Cortex of kidney (tissue), 1 donor: ENCODE measurements around the gene MYH15.

Experiments
- DNase-seq: peaks from one replicate; lab custom pipeline; 2025; lab: John Stamatoyannopoulos, UW

MYH15 gene

DNA sequence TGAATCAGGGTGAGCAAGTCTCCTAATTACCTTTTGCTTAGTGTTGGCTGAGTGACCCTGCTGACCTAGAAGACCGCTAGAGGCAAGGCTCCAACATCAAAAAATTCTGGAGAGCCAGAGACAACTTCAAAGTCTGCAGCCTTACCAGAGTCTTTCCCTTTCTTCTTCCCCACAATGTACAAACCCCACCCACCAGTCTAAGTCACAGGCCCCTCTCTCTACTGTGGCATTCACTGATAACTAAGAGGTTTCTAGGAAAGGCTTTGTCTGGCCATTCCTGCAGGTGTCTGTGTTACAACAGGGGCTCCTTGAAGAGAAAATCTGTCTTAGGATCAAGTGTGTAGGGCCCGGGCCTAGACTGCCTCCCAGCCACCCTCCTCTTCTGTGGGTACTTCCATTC, 525 bp downstream of the MYH15 start:
- no peak for DNase-seq

DNA sequence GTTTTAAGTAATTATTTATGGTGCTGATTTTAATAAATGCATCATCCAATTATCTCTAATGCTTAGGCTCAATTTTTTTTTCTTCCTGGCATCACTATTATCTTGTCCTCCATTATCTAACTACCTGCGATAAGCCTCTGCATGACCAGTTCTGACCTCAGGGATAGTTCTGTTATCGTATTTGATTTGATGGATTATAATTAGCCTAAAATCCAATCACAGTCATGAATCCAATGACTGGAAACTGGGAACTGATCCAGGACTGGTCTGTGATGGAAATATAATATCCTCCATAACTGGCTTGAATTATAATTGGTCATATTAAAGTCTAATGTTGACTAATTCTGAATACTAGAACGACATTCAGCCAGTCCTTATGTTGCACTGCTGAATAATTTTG, 1.1 kb downstream of the MYH15 start:
- no peak for DNase-seq

DNA sequence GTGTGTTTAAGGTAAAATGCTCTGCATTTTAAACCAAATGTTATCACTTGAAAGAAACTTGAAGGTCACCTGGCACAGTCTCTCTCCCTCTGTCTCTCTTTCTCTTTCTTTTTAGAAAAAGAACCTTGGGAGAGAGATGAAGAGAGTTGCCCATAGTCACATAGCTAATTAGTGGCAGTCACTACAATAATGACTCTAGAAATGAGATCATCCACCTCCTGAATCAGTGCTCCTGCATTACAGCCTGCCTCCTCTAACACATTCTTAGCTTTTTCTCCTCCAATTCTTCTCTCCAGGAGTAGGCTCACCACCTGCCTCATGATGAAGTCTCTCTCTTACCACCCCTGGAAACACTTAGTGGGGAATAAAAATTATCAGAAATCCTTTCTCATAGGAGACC, 2.5 kb downstream of the MYH15 start:
- no peak for DNase-seq

DNA sequence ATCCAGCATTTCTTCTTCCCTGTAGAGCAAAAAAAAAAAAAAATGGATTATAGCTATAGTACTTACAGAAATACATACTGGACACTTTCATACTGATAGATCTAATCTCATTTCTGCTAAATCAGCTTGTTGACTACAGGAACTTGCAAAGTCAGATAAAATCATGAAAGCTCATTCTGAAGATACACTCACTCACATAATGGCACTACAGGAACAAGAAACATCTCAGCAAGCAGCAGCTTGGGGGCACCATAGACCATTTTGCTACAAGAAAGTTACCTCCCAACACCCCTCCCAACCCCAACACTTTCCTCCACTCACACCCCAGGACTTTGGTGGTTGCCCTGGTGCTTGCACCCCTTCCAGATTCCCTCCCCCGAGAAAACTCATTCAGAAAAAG, 4.6 kb downstream of the MYH15 start:
- DNase-seq, result no peak

DNA sequence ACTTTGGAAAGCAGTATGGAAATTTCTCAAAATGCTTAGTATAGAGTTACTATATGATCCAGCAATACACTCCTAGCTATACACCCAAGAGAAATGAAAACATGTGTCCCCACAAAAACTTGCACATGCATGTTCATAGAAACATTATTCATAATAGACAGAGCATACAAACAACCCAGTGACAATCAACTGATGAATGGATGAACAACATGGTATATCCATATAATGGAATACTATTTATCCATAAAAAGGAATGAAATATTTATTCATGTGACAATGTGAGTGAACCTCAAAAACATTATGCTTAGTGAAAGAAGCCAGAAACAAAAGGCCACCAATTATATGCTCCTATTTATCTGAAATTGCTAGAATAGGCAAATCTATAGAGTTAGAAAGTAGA, 6.7 kb downstream of the MYH15 start:
- no peak for DNase-seq

DNA sequence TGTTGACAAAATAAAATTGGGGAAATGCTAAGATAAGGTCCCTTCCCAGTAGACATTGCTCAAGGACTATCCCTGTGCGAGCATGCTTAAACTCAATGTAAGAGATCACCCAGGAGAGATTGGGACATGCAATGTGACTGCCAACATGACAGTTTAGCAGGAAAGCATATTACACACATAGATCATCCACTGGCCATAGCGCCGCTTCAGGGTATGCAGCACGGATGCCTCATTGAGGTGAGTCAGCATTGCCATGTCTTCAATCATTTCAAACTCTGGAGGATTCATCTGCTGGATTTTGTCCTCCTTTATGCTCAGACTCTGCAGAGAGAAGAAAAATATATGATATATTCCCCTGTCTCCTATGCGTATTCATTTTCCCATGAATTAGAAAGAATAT, 8.9 kb downstream of the MYH15 start:
- DNase-seq, result no peak

DNA sequence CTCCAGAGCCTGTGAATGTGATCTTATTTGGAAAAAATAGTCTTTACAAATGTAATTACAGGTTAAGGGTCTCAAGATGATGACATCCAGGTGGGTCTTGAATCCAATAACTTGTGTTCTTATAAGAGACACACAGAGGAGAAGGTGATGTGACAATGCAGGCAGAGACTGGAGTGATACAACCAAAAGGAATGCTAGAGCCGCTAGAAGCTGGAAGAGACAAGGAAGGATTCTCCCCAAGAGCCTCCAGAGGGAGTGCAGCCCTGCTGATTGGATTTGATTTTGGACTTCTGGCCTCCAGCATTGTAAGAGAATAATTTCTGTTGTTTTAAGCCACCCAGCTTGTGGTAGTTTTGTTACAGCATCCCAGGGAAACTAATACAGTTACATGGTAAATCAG, 9.7 kb downstream of the MYH15 start:
- DNase-seq, result no peak

DNA sequence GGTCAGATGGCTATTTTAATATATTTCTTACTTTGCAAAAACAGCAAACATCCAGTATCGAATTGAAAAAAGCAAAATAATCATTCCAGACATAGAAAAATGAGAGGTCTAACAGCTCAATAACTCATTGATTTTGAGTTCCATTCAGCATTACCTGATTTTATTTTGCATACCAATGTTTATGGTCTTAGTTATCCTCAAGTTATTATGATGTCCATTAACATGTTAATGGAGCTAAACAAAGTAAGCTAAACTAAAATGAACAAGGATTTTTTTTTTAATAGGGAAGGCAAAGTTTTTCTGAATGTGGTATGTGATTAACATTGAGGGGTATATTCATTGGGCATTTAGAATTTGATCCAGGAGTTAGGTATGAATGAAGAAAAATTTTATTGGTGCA, 13.1 kb downstream of the MYH15 start:
- no peak for DNase-seq

DNA sequence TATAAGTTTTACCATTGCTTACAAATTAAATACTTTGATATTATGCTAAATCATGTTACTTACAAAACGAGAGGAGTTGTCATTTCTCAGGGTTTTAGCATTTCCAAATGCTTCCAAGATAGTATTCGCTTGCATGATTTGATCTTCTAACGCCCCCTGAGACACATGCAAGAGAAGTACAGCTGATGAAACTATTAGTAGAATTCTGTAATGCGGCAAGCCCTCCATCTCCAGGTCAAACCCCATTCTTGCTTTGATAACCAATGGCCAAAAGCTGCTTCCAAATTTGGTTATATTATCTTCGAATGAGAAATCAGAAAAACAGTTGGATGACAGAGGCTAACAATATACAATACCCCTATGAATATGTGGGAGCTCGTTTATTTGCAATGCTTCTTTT, 14.7 kb downstream of the MYH15 start:
- DNase-seq, result no peak

DNA sequence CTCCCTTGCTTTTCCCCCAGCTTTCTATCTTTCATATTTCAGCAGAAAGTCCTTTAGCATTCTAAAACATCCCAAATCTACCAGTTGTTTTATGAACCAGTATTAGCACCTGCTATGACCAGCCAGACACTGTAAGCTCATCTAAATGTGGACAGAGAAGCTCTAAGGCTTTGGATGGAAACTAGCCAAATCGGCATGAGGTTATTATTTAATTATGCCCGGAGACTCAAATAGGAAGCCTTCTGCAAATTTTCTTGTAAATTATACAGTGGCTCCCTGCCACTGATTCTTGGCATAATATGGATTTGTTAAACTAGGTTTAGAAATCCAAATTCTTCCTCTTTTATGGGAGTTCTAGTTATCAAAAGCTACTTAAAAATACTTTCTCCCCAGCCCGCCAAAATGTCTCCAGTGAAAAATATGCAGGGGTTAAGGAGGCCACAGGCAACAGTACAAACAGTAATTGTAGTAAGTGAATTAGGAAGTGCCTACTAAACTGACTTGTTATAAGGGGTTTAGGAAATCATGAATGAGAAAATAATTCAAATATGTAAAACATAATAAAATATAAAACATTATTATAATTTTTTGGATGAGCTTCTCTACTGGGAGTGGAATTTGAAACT, 15.4 kb downstream of the MYH15 start:
- no peak for DNase-seq

DNA sequence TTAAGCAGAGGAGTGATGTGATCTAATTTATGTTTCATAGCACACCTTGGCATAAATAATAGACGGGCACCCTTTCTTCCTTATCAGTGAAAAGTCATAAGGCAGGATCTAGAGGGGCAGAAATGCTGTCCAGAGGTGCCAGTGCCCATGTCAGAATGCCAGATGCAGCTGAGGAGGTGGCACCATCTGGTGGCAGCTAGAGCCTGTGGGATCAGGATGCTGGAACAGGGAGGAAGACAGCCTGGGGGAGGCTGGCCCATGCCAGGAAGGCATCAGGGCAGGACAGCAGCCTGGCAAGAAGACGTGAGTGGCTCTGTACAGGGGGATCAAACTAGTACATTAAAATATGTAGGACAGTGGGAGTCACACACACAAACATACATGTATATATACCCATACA, 16.5 kb downstream of the MYH15 start:
- DNase-seq, result no peak

DNA sequence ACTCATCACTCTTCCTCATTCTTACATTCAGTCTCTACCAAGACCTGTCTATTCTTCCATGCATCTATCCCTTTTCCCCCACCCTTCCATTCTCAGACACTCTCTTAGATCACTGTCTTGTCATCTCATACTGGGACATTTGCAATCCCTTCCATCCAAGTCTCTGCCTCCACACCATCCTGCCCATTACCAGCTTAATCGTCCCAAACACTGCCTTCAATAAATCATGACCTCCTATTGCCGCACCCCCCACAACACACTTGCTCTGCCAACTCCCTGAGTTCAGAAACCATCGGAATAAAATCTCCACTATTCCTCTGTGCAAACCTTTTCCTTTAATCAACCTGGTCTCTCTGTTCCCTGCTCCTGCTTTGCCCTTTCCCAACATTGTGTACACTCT, 18.9 kb downstream of the MYH15 start:
- DNase-seq, result no peak

DNA sequence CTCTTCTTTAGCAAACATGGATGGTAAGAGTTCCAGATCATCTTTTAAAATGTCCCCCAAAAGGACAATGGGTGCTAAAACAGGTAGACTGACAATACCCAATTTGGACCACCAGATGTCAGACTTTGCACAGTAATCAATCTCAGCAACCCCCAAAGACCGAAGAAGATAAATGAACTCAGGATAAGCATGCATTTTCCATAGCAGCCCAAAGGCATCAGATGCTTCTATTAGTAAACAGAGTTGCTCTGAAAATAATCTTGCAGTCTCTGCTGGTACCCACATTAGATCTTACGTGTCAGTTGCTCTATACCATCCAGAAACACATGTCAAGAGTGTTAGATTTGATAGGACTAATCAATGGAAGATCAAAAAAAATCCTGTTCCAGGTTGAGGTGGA, 20.6 kb downstream of the MYH15 start:
- DNase-seq, result no peak

DNA sequence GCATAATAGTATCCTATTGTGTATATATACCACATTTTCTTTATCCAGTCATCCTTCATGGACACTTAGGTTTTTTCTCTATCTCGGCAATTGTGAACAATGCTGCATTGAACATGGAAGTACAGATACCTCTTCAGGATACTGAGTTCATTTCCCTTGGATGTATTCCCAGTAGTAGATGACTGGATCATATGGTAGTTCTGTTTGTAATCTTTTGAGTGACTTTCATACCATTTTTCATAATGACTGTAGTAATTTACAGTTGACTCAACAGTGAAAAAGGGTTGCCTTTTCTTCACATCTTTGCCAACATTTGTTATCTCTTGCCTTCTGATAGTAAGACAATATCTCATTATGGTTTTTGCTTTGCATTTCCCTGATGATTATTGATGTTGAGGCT, 21.8 kb downstream of the MYH15 start:
- DNase-seq, result no peak

DNA sequence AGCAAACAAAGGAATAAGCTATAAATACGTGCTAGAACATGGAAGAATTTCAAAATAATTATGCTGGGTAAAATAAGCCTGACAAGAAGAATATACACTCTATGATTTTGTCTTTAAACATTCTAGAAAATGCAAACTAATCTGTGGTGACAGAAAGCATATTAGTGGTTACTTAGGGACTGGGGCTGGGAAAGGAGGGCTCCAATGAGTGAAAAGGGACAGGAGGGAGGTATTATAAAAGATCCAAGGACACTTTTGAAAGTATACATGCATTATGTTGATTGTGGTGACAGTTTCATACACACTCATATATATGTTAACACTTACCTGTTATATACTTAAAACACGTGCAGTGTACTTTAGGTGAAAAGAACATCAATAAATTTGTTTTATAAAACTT, 23.0 kb downstream of the MYH15 start:
- DNase-seq, result no peak

DNA sequence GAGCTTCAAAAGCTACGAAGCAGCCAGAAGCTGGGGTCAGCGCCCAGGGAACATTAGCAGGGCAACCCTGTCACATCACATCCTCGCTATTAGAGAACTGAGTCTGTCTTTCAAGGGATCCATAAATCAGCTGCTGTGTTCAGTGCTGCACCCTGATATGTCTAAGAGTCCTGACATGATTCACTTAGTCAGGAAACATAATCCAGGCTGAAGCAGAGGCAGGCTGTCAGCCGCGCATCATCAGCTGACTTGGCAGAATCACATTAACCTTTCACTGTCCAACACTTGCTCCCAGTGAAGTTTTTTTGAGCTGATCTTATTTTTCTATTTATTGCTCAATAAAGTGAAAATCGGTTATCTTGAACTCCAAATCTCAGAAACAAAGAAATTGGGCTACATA, 23.5 kb downstream of the MYH15 start:
- DNase-seq, result no peak

DNA sequence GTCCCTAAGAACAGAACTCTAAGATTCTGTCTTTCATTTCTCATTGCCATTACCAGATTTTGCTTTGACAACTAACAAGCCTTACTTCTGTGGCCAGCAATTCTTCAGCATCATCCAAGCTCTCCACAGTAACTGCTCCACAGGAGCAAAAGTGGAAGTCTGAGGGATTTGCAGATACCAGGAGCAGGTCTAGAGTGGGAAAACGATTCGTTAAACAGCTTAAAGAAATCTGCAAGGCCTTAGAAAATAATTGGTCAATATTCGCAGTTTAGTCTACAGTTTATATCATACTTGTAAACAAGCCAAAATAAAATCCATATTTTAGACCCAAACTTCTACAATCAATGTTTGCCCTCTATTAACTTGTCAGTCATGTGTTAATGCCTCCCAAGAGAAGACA, 24.1 kb downstream of the MYH15 start:
- DNase-seq, result no peak

DNA sequence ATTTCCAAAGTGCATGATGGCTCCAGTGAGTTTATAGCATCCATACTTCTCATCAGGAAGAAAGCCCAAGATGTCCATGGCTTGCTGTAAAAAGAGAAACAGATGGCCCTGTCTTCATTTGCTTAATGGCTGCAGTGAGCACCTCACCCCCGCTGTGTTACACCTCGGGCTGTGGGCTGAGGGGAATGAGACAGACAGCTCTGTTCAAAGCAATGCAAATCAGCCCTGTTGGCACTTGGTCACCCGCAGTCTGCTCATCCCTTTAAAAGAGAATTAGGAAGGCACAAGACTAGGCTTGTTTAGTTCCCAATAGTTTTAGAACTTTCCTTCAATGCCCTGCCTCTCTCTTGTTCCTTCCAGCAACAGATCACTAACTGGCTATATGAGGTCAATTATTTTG, 25.2 kb downstream of the MYH15 start:
- DNase-seq, result no peak

DNA sequence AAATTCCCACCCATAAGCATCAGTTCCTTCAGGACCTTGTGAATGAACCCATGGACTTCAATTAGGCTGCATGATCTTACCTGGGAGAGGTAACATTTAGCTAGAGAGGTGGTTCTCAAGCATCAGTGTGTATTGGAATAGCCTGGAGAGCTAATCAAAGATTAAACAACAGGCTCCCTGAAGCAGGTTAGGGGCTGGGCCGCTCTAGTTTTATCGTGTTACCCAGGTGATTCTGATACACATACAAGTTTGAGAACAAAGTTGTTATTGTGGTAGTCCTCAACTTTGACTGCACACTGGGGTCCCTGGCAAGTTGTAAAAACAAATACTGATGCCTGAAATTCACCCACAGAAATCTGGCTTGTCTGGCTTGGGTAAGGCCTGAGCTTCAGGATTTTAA, 31.2 kb downstream of the MYH15 start:
- DNase-seq, result no peak

DNA sequence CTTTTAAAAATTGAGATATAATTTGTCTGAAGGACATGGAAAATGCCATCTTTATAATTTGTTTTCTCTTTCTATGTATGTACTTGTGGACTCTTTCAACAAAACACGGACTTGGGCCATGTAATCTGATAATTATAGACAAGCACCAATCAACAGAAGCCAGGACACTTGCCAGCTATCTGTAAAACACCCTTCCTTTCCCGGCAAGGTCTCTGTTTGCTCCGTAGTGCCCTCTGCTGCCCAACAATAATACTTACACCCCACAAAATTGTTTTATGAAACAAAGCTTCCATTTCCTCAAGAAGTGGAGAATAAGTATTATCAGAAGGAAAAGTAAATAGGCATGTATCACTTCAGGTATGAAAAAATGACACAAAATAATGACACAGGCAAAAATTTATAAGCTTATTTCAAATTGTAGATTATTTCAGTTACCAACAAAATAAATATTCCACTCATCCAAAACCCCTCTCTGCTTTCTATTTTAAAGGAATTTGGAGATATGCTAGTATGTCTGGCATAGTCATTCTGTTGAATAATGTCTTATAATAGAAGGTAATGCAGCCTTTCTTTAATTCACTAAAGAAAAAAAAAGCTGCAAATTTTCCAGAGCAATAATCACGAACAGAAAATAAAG, 32.8 kb downstream of the MYH15 start:
- DNase-seq, result no peak

DNA sequence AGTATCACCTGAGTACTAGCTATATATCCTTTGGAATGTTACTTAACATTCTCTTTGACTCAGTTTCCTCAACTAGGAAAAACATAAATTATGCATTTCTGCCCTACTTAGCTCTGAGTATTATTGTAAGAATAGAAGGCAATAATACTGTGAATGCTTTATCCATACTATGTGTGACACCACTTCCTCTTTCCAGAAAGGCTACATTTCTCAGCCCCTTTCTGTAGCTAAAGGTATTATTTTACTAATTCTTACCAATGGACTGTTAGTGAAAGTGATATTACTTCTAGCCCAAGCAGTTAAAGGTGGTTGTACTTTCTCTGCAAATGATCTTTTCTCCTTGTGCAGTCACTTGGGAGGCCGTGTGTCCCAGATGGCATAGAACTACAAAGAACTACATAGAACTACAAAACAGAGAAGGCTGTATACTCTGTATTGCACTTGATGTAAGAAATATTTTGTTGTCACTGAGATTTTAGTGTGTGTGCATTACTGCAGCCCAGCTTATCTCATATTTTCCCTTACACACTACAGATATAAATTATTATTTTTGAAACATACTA, 35.1 kb downstream of the MYH15 start:
- DNase-seq, result no peak

DNA sequence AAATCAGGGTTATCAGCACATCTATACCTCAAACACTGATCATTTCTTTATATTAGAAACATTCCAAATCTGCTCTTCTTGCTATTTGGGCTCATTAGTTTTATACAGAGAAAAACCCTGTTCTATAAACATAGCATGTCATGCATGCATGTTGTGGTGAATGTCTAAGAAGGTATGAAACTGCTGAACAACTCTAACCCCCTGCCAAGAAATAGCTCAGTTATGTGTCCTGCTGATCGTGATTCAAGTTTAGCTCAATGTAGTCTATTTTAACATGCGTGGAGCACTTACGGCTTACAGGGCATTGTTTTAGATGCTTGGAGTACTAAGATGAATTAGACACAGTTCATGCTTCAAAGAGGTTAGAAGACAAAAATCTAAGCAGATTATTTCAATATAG, 35.8 kb downstream of the MYH15 start:
- DNase-seq, result no peak

DNA sequence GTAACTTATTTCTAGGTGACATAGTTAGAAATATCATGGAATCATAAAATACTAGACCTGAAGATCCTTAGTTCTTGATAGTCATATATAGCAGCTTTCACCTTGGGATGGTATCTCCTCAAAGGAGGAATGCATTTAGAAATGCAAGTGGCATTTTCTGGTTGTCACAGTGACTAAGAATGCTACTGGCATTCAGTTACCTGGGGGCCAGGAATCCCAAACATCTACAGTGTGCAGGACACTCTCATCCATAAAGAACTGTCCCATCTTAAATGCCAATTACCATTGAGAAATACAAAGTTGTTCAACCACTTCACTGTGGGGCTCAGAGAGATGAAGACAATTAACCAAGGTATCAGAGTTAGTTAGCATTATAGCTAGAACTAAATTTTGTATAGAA, 36.7 kb downstream of the MYH15 start:
- no peak for DNase-seq

DNA sequence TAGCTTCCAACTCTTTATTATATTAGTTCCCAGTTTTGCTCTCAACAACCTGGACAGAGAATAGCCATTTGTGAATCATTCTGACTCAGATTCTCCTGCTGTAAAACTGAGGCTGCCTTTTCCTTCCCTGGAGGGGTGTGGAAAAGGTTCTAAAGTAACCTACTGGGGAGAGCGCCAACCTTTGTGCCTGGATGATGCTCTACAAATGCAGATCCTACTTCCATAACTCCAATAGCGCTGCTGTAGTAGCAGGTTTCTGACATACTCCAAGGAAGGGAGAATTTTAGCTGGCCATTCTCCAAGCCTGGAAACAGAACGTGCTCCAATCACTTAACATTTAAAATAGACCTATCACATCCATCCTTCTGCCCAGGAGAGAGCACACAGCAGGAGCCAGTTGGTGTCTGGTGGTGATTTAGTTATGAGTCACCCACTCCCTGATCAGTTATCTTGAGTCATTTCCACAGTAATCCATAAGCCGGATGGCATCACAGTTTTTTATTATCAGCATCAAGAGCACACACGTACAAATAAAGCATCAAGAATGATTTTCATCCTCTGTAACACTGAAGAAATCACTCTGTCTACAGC, 38.3 kb downstream of the MYH15 start:
- DNase-seq, result no peak
